Upper lobe of right lung (tissue), 1 donor: ENCODE measurements around the gene SERPINB6. TPM values are rescaled to one million over a fixed set of nuclear protein-coding genes. Genes with fewer than 3 reads are reported as not detected.

Experiments
- ATAC-seq: fragments of 200-7000 bp; cut with Tn5 transposase; one replicate; pipeline ENCODE4 v1.9.1; 2020; ENCODE audit warnings: mild to moderate bottlenecking, moderate library complexity
- DNase-seq: peaks from one replicate; pipeline ENCODE4 v3.0.0-alpha.2; 2020
- H3K27ac ChIP-seq: fragments of 200-600 bp; one replicate; pipeline ENCODE4 v1.8.0; 2022
- H3K27me3 ChIP-seq: fragments of 200-600 bp; one replicate; pipeline ENCODE4 v1.8.0; 2022; ENCODE audit warnings: mild to moderate bottlenecking
- H3K36me3 ChIP-seq: fragments of 200-600 bp; one replicate; pipeline ENCODE4 v1.8.0; 2022
- H3K4me1 ChIP-seq: fragments of 200-600 bp; one replicate; pipeline ENCODE4 v1.8.0; 2022
- H3K4me3 ChIP-seq: fragments of 200-600 bp; one replicate; pipeline ENCODE4 v1.8.0; 2022; ENCODE audit warnings: mild to moderate bottlenecking
- H3K9me3 ChIP-seq: fragments of 200-600 bp; one replicate; pipeline ENCODE4 v1.8.0; 2022
- CTCF ChIP-seq: fragments of 200-600 bp; IDR thresholded peaks from one replicate; pipeline ENCODE4 v1.8.0; 2022; ENCODE audit warnings: antibody characterized with exemption
- intact Hi-C: fragments of 100-400 bp; cut with DNase I; formaldehyde crosslinking; loops from one replicate; pipeline ENCODE4 v1.11.0; 2022
- long read RNA-seq: library from polyadenylated mRNA; unstranded; transcript quantifications from one replicate; pipeline ENCODE4 v2.0.0, GENCODE V29; 2021
- total RNA-seq: library from RNA; stranded (reverse); fragmentation: NEBNext Ultra II Directional; extraction: Animal tissue kit (Norgen Biotek cat#: 25700); gene quantifications from one replicate; pipeline ENCODE4 v1.2.1, GENCODE V29; 2021
- donor health status: DM: no; HTN: yes; CAD: no; lungs with severe emphysema.

SERPINB6 gene
- 157 TPM for total RNA-seq
- long read RNA-seq, transcript SERPINB6-210 (7 exons, 1,638 nt): minor isoform, 25 of 252 reads
- long read RNA-seq, transcript SERPINB6-204 (7 exons, 1,370 nt): minor isoform, 33 of 252 reads
- long read RNA-seq, transcript SERPINB6-205 (7 exons, 1,315 nt): major isoform, 108 of 252 reads
- long read RNA-seq, transcript SERPINB6-206 (7 exons, 1,375 nt): minor isoform, 17 of 252 reads
- long read RNA-seq, partial matches to known transcripts: 20 of 252 reads
- long read RNA-seq, other reads (novel, unspliced or antisense): 31 of 252 reads

- intact Hi-C loops: no loop called here
- H3K4me1 ChIP-seq: peaks cover 8% of the 10 kb centered on the region
- peak within 1 kb of the TSS; percentile 74 for H3K4me3 ChIP-seq
- ATAC-seq (peak; percentile 89), DNase-seq (peak; percentile 91)
- no peaks in the 10 kb centered on the region for H3K27me3 ChIP-seq
- TF ChIP-seq CTCF: no peak
- H3K9me3 ChIP-seq: no peaks in the 10 kb centered on the region
- no peaks in the 10 kb centered on the region for H3K36me3 ChIP-seq
- H3K27ac ChIP-seq: peak within 1 kb of the TSS; percentile 97
Observed at GRCh38 chr6:2971420-2972218, at the start of gene SERPINB6. TSS of gene SERPINB6 (minus strand) at chr6:2971567. CDS start at chr6:2959332, 12,235 bp downstream.

GRCh38 chr6:3019749-3020320 lies 48.5 kb upstream of the SERPINB6 start:
- no peak overlapping the region for H3K27ac ChIP-seq
- H3K4me3 ChIP-seq: no peak overlapping the region
- peaks cover 16% of the 10 kb centered on the region for H3K4me1 ChIP-seq
- DNase-seq (no peak), ATAC-seq (no peak)
- no peaks in the 10 kb centered on the region for H3K9me3 ChIP-seq
- H3K36me3 ChIP-seq: peaks cover 23% of the 10 kb centered on the region
- no peak for TF ChIP-seq CTCF
- no peaks in the 10 kb centered on the region for H3K27me3 ChIP-seq
- intact Hi-C loops: no loop called here

GRCh38 chr6:3019065-3019464 lies 47.7 kb upstream of the SERPINB6 start:
- Histone ChIP-seq H3K4me3 (no peak overlapping the region), H3K9me3 (no peaks in the 10 kb centered on the region), H3K27ac (no peak overlapping the region), H3K36me3 (peaks cover 30% of the 10 kb centered on the region), H3K4me1 (peaks cover 9% of the 10 kb centered on the region), H3K27me3 (no peaks in the 10 kb centered on the region)
- ATAC-seq (no peak), DNase-seq (no peak)
- intact Hi-C loops: no loop called here
- TF ChIP-seq CTCF: no peak

- peaks cover 31% of the 10 kb centered on the region for H3K36me3 ChIP-seq
- no peak for DNase-seq
- TF ChIP-seq CTCF: no peak
- ATAC-seq: peak; percentile 7
- H3K27ac ChIP-seq: no peak overlapping the region
- intact Hi-C loops: no loop called here
- no peaks in the 10 kb centered on the region for H3K27me3 ChIP-seq
- peaks cover 1% of the 10 kb centered on the region for H3K4me1 ChIP-seq
- H3K9me3 ChIP-seq: peaks cover under 1% of the 10 kb centered on the region
- H3K4me3 ChIP-seq: no peak overlapping the region
Observed at GRCh38 chr6:3017304-3017703, 45.9 kb upstream of the SERPINB6 start.

- Histone ChIP-seq H3K27me3 (no peaks in the 10 kb centered on the region), H3K4me3 (no peak overlapping the region), H3K36me3 (peaks cover 31% of the 10 kb centered on the region), H3K4me1 (no peaks in the 10 kb centered on the region), H3K9me3 (peaks cover 7% of the 10 kb centered on the region), H3K27ac (no peak overlapping the region)
- DNase-seq (no peak), ATAC-seq (no peak)
- no peak for TF ChIP-seq CTCF
- intact Hi-C loops: no loop called here
Observed at GRCh38 chr6:3016473-3017280, 45.3 kb upstream of the SERPINB6 start.
